ENCODE measurements around the gene CCSER2. TPM values are rescaled to one million over a fixed set of nuclear protein-coding genes. Genes with fewer than 3 reads are reported as not detected.

The CCSER2 gene
- total RNA-seq, 4 donors from 2014 or later = 50.1 to 71.0 (median 58.4) TPM

GRCh38 chr10:84335516-84335915, 7.1 kb downstream of the CCSER2 start:
- Histone ChIP-seq H3K27ac (no peak overlapping the region), H3K27me3 (no peaks in the 10 kb centered on the region), H3K4me3 (replicated peaks in 1 of 3) (no peak overlapping the region), H3K9me3 (no peaks in the 10 kb centered on the region), H3K4me1 (peaks cover 13 to 34% of the 10 kb centered on the region in 2 donors), H3K36me3 (no peaks in the 10 kb centered on the region)
- 86 to 90% methylated on average over 3 of the region's 3 CpGs for WGBS, 2 donors
- intact Hi-C loops (cut with DNase I) = no loop called here
- no peak for DNase-seq
- TF ChIP-seq, protein P1, sequence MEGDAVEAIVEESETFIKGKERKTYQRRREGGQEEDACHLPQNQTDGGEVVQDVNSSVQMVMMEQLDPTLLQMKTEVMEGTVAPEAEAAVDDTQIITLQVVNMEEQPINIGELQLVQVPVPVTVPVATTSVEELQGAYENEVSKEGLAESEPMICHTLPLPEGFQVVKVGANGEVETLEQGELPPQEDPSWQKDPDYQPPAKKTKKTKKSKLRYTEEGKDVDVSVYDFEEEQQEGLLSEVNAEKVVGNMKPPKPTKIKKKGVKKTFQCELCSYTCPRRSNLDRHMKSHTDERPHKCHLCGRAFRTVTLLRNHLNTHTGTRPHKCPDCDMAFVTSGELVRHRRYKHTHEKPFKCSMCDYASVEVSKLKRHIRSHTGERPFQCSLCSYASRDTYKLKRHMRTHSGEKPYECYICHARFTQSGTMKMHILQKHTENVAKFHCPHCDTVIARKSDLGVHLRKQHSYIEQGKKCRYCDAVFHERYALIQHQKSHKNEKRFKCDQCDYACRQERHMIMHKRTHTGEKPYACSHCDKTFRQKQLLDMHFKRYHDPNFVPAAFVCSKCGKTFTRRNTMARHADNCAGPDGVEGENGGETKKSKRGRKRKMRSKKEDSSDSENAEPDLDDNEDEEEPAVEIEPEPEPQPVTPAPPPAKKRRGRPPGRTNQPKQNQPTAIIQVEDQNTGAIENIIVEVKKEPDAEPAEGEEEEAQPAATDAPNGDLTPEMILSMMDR (IDR thresholded peaks at IDR 0.05) = no peak
- TF ChIP-seq POLR2A (IDR thresholded peaks at IDR 0.05) = no peak

DNA sequence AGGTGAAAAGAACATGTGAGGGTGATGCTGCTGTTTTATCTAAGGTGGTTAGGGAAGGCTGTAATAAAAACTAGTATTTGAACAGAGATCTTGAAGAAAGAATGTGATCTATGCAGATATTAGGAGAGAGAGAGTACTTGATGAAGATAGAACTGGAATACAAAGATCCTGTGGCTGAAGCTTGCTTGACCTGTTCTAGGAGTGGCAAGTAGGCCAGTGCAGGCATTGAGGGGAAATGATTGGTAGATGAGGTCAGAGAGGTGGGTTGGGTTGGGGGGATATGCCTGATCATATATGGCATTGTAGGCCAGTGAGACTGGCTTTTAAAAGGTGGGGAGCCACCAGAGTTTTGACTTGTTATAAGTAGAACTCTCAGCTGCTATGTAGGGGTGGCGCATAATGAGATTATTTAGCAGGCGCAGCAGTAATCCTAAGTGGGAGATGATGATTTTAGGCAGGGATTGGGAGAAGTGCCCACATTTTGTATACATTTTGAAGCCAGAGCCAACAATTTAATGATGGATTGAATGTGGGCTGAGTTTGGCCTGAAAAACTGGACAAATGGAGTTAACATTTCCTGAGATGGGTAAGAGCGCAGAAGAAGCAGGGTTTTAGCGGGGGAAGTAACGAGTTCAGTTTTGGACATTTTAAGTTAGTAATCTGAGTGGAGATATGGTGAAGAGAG, 8.2 kb downstream of the CCSER2 start:
- TF ChIP-seq, protein P1 (IDR thresholded peaks at IDR 0.05) = no peak
- no peak for TF ChIP-seq POLR2A (IDR thresholded peaks at IDR 0.05)
- Histone ChIP-seq H3K4me1 (peaks cover 13 to 23% of the 10 kb centered on the region in 2 donors), H3K9me3 (no peaks in the 10 kb centered on the region), H3K27ac (no peak overlapping the region), H3K4me3 (replicated peaks in 1 of 3) (no peak overlapping the region), H3K36me3 (no peaks in the 10 kb centered on the region), H3K27me3 (no peaks in the 10 kb centered on the region)
- DNase-seq = no peak
- 93 to 94% methylated on average over 5 of the region's 5 CpGs for whole genome bisulfite sequencing, 2 donors
- intact Hi-C loops (cut with DNase I) = no loop called here

DNA sequence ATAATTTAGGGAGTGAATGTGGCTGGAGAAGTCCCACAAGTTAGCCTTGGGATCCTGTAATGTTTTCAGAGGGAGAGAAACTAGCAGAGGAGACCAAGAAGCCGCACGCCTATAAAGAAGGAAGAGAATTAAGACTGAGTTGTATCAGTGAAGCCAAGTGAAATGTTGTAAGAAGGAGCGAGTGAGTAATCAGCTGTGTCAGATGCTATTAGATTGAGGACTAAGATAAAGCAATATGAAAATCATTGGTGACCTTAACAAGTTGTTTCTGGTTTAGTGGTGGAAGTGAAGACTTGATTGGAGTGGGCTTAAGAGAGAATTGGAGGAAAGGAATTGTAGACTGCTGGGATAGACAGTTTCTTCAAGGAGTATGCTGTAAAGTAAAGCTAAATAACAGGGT, 8.8 kb downstream of the CCSER2 start:
- Histone ChIP-seq H3K4me3 (replicated peaks in 1 of 3) (no peak overlapping the region), H3K27me3 (no peaks in the 10 kb centered on the region), H3K4me1 (peaks cover 16 to 21% of the 10 kb centered on the region in 2 donors), H3K36me3 (no peaks in the 10 kb centered on the region), H3K27ac (no peak overlapping the region), H3K9me3 (no peaks in the 10 kb centered on the region)
- no peak for TF ChIP-seq POLR2A (IDR thresholded peaks at IDR 0.05)
- TF ChIP-seq, protein P1 (IDR thresholded peaks at IDR 0.05) = no peak
- intact Hi-C loops (cut with DNase I) = no loop called here
- no peak for DNase-seq
- 90 to 92% methylated on average over 3 of the region's 3 CpGs for WGBS, 2 donors

DNA sequence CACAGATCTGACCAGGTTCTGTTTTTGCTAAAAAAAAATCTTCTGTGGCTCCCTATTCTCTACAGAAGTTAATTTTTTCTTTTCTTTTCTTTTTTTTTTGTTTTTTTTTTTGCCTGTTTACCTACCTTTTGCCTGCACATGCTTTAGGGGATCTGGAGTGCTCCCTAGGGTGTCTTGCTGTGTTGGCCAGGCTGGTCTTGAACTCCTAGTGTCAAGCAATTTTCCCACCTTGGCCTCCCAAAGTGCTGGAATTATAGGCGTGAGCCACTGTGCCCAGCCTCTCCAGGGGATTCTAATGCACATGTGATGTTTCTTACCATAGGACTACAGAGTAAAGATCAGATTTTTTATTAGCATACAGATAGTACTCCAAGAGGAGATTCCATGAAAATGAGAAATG, 10.6 kb downstream of the CCSER2 start:
- Histone ChIP-seq H3K27ac (no peak overlapping the region), H3K4me1 (peaks cover 16 to 21% of the 10 kb centered on the region in 2 donors), H3K9me3 (no peaks in the 10 kb centered on the region), H3K36me3 (no peaks in the 10 kb centered on the region), H3K27me3 (no peaks in the 10 kb centered on the region), H3K4me3 (replicated peaks in 1 of 3) (no peak overlapping the region)
- DNase-seq = no peak
- intact Hi-C loops (cut with DNase I) = no loop called here
- TF ChIP-seq, protein P1 (IDR thresholded peaks at IDR 0.05) = no peak
- no peak for TF ChIP-seq POLR2A (IDR thresholded peaks at IDR 0.05)
- WGBS, 2 donors = 85 to 97% methylated on average over 1 of the region's 1 CpG

DNA sequence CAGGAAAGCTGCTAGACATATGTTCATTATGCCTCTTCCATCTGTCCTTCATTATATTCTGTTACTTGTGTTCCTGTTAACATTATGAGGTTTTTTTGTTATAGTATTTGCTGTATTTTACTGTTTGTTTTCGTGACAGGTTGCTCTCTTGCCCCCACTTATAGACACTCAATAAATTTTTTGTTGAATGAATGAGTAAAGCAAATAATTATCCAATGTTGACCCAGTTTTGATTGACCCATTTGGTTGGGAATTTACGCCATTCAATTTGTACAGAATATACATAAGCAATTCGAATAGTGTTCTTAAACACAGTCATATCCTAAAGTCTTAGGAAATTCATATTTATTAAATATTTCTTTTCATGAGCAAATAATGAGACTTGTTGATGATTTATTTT, 11.8 kb downstream of the CCSER2 start:
- Histone ChIP-seq H3K4me1 (peaks cover 18 to 21% of the 10 kb centered on the region in 2 donors), H3K4me3 (replicated peaks in 1 of 3) (no peak overlapping the region), H3K36me3 (no peaks in the 10 kb centered on the region), H3K27ac (no peak overlapping the region), H3K27me3 (no peaks in the 10 kb centered on the region), H3K9me3 (no peaks in the 10 kb centered on the region)
- no peak for DNase-seq
- 98 to 99% methylated on average over 3 of the region's 3 CpGs for WGBS, 2 donors
- no peak for TF ChIP-seq POLR2A (IDR thresholded peaks at IDR 0.05)
- TF ChIP-seq, protein P1 (IDR thresholded peaks at IDR 0.05) = no peak
- intact Hi-C loops (cut with DNase I) = no loop called here

Measured in thyroid gland (tissue), 4 donors.